ENCODE measurements around the gene NSD2.

The NSD2 gene

GRCh38 chr4:1986578-1987210 is 115.5 kb downstream of the NSD2 start:
- TF ChIP-seq CTCF (IDR thresholded peaks at IDR 0.05; ENCODE audit: insufficient read depth, low read length, missing control alignments), result no peak
- POLR2A ChIA-PET, result no interaction called here

DNA sequence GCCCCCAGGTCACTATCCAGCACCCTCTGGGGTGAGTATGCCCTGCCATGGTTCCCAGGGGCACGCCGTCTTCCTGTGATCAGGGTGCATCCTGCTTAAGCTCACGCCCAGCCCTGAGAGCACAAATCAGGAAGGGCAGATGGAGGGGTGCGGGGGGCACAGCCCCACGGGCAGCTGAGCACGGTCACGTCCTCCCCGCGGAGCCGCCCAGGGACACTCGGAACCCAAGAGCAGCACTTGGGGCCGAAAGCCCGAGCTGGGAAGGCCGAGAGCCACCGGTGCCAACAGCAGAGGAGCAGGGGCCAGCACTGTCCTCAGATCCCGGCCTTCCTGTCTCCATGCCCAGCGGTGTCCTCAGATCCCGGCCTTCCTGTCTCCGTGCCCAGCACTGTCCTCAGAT is 116.1 kb downstream of the NSD2 start:
- no peak overlapping the region for H3K4me3 ChIP-seq (ENCODE audit: low read depth, low read length)
- POLR2A ChIA-PET, result no interaction called here
- CTCF ChIA-PET, result no interaction called here
- TF ChIP-seq CTCF (IDR thresholded peaks at IDR 0.05; ENCODE audit: insufficient read depth, low read length, missing control alignments), result no peak
- DNase-seq (ENCODE audit: low read depth, low spot score), result no peak

More at GRCh38 chr4:1986578-1987210, 115.5 kb downstream of the NSD2 start:
- H3K4me3 ChIP-seq (ENCODE audit: low read depth, low read length), result no peak overlapping the region
- CTCF ChIA-PET, result no interaction called here
- no peak for DNase-seq (ENCODE audit: low read depth, low spot score)

- H3K4me3 ChIP-seq (ENCODE audit: low read depth, low read length), result no peak overlapping the region
- CTCF ChIA-PET, result no interaction called here
- POLR2A ChIA-PET, result no interaction called here
- DNase-seq (ENCODE audit: low read depth, low spot score), result no peak
- no peak for TF ChIP-seq CTCF (IDR thresholded peaks at IDR 0.05; ENCODE audit: insufficient read depth, low read length, missing control alignments)
These were observed 116.6 kb downstream of the NSD2 start for GRCh38 chr4:1987721-1988326.

DNA sequence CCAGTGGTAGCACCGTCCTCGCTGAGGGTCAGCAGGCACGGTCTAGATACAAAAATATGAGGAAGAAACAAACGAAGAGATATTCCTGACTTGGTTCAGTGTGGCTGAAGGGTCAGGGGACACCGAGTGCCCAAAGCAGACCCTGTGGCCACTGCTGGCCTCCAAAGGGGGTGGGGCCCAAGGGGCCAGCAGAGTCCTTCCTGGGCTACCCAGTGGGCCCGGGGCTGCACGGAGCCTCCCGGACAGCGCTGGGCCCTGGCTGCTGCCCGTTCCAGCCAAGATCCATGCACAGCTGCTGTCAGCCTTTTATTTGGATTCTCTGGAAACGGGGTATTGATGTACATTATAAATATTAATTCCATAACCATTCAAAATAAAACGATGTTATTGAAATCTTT is 117.1 kb downstream of the NSD2 start:
- DNase-seq (ENCODE audit: low read depth, low spot score), result no peak
- ChIA-PET CTCF (no interaction called here), POLR2A (no interaction called here)
- no peak overlapping the region for H3K4me3 ChIP-seq (ENCODE audit: low read depth, low read length)
- no peak for TF ChIP-seq CTCF (IDR thresholded peaks at IDR 0.05; ENCODE audit: insufficient read depth, low read length, missing control alignments)

- no peak for DNase-seq (ENCODE audit: low read depth, low spot score)
- no peak for TF ChIP-seq CTCF (IDR thresholded peaks at IDR 0.05; ENCODE audit: insufficient read depth, low read length, missing control alignments)
- H3K4me3 ChIP-seq (ENCODE audit: low read depth, low read length), result no peak overlapping the region
- CTCF ChIA-PET, result no interaction called here
- POLR2A ChIA-PET, result no interaction called here
These were observed 118.5 kb downstream of the NSD2 start for GRCh38 chr4:1989533-1990347.

- no peak for TF ChIP-seq CTCF (IDR thresholded peaks at IDR 0.05; ENCODE audit: insufficient read depth, low read length, missing control alignments)
- POLR2A ChIA-PET, result no interaction called here
- CTCF ChIA-PET, result no interaction called here
- no peak for DNase-seq (ENCODE audit: low read depth, low spot score)
- no peak overlapping the region for H3K4me3 ChIP-seq (ENCODE audit: low read depth, low read length)
These were observed 119.1 kb downstream of the NSD2 start for GRCh38 chr4:1990348-1990645.
